GM12873 (cell line): ENCODE data around the gene VAT1L.

ENCODE experiments used
- TF ChIP-seq, protein P1 (sequence below): IDR thresholded peaks from 2 replicates; pipeline ENCODE4 v1.5.1; 2012; ENCODE audit warnings: low read depth, mild to moderate bottlenecking, moderate library complexity, low read length, control low read depth; ENCODE audit not compliant: insufficient read depth; ENCODE audit errors: missing control alignments

The VAT1L gene

DNA sequence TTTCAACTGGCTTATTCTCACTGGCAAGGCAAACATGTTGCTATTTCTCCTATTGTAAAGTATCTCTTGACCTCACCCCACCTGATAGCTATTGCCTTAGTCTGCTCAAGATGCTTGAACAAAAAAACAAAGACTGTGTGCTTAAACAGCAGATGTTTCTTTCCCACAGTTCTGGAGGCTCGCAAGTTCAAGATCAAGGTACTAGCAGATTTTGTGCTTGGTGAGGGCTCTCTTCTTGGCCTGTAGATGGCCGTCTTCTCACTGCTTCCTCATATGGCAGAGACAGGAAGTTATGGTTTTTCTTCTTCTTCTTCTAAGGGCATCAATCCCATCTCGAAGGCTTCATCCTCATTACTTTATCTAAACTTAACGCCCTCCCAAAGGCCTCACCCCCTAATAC is 124.3 kb downstream of the VAT1L start:
- TF ChIP-seq, protein P1, sequence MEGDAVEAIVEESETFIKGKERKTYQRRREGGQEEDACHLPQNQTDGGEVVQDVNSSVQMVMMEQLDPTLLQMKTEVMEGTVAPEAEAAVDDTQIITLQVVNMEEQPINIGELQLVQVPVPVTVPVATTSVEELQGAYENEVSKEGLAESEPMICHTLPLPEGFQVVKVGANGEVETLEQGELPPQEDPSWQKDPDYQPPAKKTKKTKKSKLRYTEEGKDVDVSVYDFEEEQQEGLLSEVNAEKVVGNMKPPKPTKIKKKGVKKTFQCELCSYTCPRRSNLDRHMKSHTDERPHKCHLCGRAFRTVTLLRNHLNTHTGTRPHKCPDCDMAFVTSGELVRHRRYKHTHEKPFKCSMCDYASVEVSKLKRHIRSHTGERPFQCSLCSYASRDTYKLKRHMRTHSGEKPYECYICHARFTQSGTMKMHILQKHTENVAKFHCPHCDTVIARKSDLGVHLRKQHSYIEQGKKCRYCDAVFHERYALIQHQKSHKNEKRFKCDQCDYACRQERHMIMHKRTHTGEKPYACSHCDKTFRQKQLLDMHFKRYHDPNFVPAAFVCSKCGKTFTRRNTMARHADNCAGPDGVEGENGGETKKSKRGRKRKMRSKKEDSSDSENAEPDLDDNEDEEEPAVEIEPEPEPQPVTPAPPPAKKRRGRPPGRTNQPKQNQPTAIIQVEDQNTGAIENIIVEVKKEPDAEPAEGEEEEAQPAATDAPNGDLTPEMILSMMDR, result no peak

DNA sequence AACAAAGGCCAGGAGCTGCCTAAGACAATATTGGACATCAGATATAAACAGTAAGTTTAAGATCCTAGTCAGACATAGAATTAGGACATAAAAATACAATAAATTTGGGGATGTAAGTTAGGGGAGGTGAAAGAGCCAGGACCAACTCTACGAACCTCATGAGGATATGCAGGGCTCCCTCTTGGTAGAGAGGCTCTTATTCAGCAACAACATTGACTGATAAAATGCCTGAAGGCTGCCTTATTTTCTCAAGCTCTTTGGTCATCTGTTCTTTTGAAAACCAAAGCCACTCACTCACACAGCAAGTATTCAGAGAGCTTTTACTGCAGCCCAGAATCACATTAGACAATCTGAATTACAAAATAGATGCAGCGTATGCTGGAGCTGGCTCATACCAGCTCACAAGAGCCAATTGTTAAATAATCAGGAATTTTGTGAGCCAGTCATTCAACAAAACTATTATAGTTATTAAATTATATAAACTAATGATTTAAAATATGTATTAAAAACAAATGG is 125.4 kb downstream of the VAT1L start:
- TF ChIP-seq, protein P1, result no peak

DNA sequence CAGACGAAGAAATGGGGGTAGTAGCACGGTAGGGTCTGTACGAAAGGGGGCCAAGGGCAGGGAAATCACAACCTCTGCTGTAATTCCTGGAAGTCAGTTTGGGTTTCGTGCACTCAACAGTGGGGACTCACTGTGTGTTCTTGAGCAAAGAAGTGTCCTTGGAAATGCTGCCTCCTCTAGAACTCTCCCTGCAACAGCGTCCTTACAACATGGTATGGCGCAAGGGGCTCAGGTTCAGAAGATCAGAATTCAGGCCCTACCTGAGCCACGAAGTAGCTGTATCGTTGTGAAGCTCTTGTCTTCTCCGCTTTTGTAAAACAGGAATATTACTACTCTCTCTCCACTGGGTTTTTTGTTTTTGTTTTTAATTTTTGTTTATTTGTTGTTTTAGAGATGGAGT is 127.7 kb downstream of the VAT1L start:
- TF ChIP-seq, protein P1, result no peak

DNA sequence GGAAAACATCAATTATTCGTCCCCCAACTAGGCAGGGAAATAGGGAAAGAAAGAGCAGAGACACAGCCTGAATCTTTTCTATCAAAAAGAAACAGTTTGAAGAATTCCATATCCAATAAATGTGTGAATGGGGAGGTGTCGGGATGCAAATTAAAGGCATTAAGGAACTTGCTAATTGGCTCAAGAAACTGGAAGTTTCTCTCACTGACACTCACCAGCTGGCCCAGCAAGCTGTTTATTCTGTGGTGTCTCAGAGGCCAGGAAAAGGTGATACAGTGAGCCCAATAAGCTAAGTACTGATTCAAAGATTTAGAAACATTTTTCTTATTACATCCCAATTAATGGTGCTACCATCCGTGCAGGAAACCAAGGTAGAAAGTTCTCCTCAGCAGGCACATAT is 129.6 kb downstream of the VAT1L start:
- TF ChIP-seq, protein P1, result no peak

DNA sequence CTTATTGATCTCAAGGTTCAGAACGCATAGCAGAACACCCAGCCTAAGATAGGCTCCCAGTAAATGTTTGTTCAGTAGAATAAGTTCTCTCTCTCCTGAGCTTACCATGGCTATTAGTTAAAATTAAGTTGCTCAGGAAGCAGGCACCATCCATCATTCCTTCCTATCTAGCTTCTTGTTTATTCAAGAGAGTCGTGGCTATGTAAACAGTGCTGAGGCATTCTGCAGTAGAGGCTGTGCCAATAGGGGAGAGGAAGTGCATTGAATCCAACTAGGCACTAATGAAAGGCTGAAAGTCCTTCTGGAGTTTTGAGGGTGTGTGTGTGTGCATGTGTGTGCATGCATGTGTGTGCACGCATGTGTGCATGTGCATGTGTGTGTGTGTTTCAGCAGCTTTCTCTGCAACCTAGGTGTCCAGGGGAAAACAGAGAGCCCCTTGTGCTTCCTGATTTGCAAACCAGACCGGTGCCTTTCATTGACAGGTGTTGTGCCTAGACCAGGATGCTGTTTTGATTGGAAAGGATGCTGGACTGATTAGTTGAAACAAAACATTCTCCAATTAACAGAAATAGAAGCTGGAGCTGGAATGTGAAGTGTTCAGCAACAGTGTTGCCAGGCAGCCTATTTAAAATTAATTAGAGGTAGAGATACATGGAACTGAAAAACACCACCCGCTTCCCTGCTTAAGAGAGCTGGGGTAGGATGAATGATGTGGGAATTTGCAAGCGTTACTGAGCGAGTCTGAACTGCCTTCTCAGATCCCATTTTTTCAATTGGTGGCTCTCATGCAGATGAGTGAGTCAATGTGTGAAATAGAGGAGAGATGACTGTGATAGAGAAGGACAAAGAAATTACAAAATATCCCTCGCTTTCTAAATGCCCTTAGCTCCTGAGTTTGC is 130.7 kb downstream of the VAT1L start:
- TF ChIP-seq, protein P1, result no peak

DNA sequence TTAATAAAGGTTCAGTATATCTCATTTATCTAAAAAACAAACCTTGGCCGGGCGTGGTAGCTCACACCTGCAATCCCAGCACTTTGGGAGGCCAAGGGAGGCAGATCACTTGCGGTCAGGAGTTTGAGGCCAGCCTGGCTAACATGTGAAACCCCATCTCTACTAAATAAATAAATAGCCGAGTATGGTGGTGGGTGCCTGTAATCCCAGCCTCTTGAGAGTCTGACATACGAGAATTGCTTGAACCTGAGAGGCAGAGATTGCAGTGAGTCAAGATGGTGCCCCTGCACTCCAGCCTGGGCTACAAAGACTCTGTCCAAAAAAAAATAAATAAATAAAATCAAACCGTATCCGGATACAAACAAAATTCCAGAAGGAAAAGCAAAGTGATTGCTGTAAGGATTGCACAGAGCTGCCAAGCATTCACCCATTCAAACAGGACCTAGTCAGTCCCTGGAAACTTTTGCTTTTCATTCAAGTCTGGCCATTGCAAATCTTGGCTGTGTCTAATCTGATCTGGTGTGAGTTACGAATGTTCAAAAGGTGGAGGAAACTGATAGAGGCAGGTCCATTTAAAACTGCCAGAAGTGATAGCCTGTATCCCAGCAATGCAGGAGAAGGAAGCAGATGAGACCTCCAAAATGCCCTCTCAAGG is 131.5 kb downstream of the VAT1L start:
- TF ChIP-seq, protein P1, result no peak

DNA sequence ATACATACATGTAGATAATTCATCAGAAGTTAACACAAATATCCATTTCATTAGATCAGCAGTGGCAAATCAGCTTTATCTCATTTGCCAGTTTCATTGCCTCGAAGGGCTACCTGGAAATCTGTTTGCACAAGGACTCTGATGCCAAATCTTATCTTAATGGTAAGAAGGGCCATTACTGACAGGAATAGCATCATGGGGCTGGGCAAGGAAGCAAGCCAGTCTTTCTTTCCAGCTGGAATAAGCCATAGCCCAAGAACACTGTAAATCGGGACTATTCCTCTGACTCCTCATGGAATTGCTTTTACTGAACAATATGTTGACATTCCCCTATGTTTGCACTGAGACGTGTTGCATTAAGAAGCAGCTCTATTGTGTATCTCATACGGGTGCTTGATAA is 132.6 kb downstream of the VAT1L start:
- TF ChIP-seq, protein P1, result no peak
